Measurements from ENCODE around the gene PNMA1.

DNA sequence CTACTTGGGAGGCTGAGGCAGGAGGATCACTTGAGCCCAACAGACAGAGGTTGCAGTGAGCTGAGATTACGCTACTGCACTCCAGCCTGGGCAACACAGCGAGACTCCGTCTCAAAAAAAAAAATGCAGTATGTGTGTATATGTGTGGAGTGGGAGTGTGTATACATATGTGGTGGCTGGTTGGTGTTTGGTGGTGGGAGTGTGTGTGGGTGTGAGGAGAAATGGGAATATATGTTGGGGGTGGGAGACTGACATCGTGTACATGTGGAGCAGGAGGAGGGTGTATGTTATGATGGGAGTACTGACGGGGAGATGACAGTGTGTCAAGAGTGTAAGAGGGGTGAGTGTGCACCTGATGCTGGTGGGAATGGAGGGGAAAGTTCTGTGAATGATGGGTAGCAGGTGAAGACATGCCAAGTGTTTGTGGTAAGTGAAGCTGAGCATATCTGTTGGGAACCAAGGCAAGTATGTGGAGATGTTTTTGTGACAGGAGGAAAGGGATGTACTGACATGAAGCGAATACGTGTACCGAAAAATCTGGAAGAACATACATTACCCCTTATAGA is 4.2 kb downstream of the PNMA1 start:
- no peak for TF ChIP-seq ARHGAP35 (IDR thresholded peaks at IDR 0.05; ENCODE audit: partially characterized antibody)
- TF ChIP-seq, protein P1, sequence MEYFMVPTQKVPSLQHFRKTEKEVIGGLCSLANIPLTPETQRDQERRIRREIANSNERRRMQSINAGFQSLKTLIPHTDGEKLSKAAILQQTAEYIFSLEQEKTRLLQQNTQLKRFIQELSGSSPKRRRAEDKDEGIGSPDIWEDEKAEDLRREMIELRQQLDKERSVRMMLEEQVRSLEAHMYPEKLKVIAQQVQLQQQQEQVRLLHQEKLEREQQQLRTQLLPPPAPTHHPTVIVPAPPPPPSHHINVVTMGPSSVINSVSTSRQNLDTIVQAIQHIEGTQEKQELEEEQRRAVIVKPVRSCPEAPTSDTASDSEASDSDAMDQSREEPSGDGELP (CRISPR knock-in tag; IDR thresholded peaks at IDR 0.05; ENCODE audit: borderline replicate concordance): no peak
- TF ChIP-seq SP1 (CRISPR knock-in tag; IDR thresholded peaks at IDR 0.05): no peak
- TF ChIP-seq, protein P2, sequence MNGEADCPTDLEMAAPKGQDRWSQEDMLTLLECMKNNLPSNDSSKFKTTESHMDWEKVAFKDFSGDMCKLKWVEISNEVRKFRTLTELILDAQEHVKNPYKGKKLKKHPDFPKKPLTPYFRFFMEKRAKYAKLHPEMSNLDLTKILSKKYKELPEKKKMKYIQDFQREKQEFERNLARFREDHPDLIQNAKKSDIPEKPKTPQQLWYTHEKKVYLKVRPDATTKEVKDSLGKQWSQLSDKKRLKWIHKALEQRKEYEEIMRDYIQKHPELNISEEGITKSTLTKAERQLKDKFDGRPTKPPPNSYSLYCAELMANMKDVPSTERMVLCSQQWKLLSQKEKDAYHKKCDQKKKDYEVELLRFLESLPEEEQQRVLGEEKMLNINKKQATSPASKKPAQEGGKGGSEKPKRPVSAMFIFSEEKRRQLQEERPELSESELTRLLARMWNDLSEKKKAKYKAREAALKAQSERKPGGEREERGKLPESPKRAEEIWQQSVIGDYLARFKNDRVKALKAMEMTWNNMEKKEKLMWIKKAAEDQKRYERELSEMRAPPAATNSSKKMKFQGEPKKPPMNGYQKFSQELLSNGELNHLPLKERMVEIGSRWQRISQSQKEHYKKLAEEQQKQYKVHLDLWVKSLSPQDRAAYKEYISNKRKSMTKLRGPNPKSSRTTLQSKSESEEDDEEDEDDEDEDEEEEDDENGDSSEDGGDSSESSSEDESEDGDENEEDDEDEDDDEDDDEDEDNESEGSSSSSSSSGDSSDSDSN (IDR thresholded peaks at IDR 0.05; ENCODE audit: borderline replicate concordance in 1 of 2, low read depth in 2 of 2, low read length in 2 of 2): no peak
- no peak for TF ChIP-seq ATF7 (IDR thresholded peaks at IDR 0.05)
- no peak for TF ChIP-seq CBX8 (IDR thresholded peaks at IDR 0.05; ENCODE audit: borderline replicate concordance, extremely low read depth, low read depth, low read length, poor library complexity, severe bottlenecking)
- no peak for TF ChIP-seq YBX1 (IDR thresholded peaks at IDR 0.05)
- TF ChIP-seq ZNF217 (CRISPR knock-in tag; IDR thresholded peaks at IDR 0.05): no peak
- TF ChIP-seq, protein P3, sequence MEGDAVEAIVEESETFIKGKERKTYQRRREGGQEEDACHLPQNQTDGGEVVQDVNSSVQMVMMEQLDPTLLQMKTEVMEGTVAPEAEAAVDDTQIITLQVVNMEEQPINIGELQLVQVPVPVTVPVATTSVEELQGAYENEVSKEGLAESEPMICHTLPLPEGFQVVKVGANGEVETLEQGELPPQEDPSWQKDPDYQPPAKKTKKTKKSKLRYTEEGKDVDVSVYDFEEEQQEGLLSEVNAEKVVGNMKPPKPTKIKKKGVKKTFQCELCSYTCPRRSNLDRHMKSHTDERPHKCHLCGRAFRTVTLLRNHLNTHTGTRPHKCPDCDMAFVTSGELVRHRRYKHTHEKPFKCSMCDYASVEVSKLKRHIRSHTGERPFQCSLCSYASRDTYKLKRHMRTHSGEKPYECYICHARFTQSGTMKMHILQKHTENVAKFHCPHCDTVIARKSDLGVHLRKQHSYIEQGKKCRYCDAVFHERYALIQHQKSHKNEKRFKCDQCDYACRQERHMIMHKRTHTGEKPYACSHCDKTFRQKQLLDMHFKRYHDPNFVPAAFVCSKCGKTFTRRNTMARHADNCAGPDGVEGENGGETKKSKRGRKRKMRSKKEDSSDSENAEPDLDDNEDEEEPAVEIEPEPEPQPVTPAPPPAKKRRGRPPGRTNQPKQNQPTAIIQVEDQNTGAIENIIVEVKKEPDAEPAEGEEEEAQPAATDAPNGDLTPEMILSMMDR (IDR thresholded peaks at IDR 0.05 in 2 of 3, conservative IDR thresholded peaks at IDR 0.05 in 1 of 3; ENCODE audit: insufficient read depth in 2 of 3, low read depth in 1 of 3, low read length in 3 of 3): no peak
